ENCODE measurements around the gene BAZ1B.
"Not testable (repeated sequence)": the region's sequence is repeated elsewhere in the genome, so short reads cannot be mapped to it uniquely, and the experiment has no call there.

BAZ1B gene

GRCh38 chr7:73550093-73550492, 28.0 kb upstream of the BAZ1B start:
- not testable (repeated sequence) for H3K4me3 Mint-ChIP-seq, ATAC-seq, H3K27ac Mint-ChIP-seq, H3K27me3 Mint-ChIP-seq, DNase-seq, H3K9me3 Mint-ChIP-seq
- H3K4me1 Mint-ChIP-seq = peaks cover 49% of the 10 kb centered on the region

DNA sequence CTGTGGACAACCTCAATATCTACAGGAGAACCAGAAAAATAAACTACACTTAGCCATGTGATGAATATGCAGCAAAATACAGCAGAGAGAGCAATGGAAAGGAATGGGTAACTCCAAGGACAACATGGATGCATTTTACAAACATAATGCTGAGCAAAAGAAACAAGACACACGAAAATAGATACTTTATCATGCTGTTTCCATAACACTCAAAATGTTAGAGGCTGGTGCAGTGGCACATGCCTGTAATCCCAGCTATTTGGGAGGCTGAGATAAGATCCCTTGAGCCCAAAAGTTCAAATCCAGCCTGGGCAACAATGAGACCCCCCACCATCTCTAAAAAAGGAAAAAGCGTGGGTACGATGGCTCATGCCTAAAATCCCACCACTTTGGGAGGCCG, 27.1 kb upstream of the BAZ1B start:
- Mint-ChIP-seq H3K27me3 (no peaks in the 10 kb centered on the region), H3K4me3 (no peak overlapping the region), H3K9me3 (no peaks in the 10 kb centered on the region), H3K4me1 (peaks cover 40% of the 10 kb centered on the region), H3K27ac (peak overlapping the region in 1 of 2 donors; percentile 88)
- DNase-seq (no peak), ATAC-seq (no peak)

GRCh38 chr7:73547841-73548240, 25.7 kb upstream of the BAZ1B start:
- Mint-ChIP-seq H3K27me3 (no peaks in the 10 kb centered on the region), H3K9me3 (no peaks in the 10 kb centered on the region), H3K27ac (peak overlapping the region in 1 of 2 donors; percentile 81), H3K4me3 (no peak overlapping the region), H3K4me1 (peaks cover 40% of the 10 kb centered on the region)
- no peak for DNase-seq
- no peak for ATAC-seq

GRCh38 chr7:73544678-73545077, 22.6 kb upstream of the BAZ1B start:
- H3K4me3 Mint-ChIP-seq = no peak overlapping the region
- no peaks in the 10 kb centered on the region for H3K27me3 Mint-ChIP-seq

GRCh38 chr7:73541722-73542121, 19.6 kb upstream of the BAZ1B start:
- H3K27me3 Mint-ChIP-seq = no peaks in the 10 kb centered on the region
- ATAC-seq (no peak), DNase-seq (no peak)
- H3K4me3 Mint-ChIP-seq = no peak overlapping the region
- peak overlapping the region in 1 of 2 donors; percentile 40 for H3K27ac Mint-ChIP-seq
- no peaks in the 10 kb centered on the region for H3K9me3 Mint-ChIP-seq
- peaks cover 6% of the 10 kb centered on the region for H3K4me1 Mint-ChIP-seq

More at GRCh38 chr7:73544678-73545077, 22.6 kb upstream of the BAZ1B start:
- ATAC-seq = no peak
- H3K27ac Mint-ChIP-seq = no peak overlapping the region
- no peak for DNase-seq
- no peaks in the 10 kb centered on the region for H3K9me3 Mint-ChIP-seq
- peaks cover 34% of the 10 kb centered on the region for H3K4me1 Mint-ChIP-seq

DNA sequence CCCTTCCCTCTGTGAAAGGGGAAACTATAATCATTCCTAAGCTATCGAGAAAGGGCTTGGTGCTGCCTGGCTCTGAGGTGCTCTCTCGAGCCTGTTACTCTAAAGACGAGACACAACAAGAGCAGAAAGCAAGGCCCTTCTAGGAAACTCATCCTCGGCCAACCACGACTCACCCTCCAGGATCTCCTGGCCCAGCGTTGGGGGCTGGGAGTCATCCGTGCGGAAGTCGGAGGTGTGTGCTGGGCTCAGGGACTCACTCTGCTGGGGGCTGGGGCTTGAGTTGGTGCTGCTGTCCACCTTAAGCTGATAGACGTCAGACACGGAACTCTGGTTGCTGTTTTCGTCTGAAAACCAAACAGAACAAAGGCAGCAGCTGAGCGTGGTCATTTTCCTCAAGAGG, 17.6 kb upstream of the BAZ1B start:
- no peak for ATAC-seq
- Mint-ChIP-seq H3K27ac (peak overlapping the region in 1 of 2 donors; percentile 48), H3K27me3 (no peaks in the 10 kb centered on the region), H3K4me1 (no peaks in the 10 kb centered on the region), H3K4me3 (no peak overlapping the region), H3K9me3 (no peaks in the 10 kb centered on the region)
- DNase-seq = no peak

DNA sequence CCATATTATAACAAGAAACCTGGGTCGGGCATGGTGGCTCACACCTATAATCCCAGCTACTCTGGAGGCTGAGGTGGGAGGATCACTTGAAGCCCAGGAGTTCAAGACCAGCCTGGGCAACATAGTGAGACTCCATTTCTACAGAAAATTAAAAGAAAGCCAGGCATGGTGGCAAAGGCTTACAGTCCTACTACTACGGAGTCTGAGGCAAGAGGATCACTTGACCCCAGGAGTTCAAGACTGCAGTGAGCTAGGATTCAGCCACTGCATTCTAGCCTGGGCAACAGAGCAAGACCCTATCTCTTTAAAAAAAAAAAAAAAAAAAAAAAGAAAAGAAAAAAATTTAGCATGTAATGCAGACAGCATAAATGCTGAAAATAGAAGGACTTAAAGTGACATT, 16.4 kb upstream of the BAZ1B start:
- not testable (repeated sequence) for H3K4me3 Mint-ChIP-seq, H3K4me1 Mint-ChIP-seq, ATAC-seq, H3K27ac Mint-ChIP-seq, H3K9me3 Mint-ChIP-seq, H3K27me3 Mint-ChIP-seq, DNase-seq

DNA sequence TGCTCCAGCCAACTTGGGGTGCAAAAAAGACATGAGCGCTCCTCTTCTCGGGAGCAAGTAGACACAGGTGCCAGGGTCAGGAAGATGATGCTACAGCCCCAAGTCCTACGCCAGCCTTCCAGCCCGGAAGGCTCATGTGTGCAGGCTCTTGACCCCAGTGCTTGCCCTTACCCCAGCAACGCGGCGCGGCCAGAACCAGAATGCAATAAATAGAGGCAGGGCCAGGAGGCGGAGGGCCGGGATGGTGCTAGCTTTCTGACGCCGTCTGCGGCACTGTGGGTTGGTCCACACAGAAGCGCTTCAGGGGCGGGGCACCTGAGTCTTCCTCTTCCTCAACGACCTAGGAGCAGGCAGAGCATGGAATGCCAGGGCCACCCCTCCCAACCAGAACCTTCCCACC, 15.0 kb upstream of the BAZ1B start:
- no peak for ATAC-seq
- Mint-ChIP-seq H3K4me1 (no peaks in the 10 kb centered on the region), H3K4me3 (no peak overlapping the region), H3K27me3 (no peaks in the 10 kb centered on the region), H3K27ac (no peak overlapping the region), H3K9me3 (no peaks in the 10 kb centered on the region)
- DNase-seq = no peak

- Mint-ChIP-seq H3K9me3 (no peaks in the 10 kb centered on the region), H3K4me1 (no peaks in the 10 kb centered on the region), H3K27ac (peak overlapping the region in 1 of 2 donors; percentile 40), H3K4me3 (no peak overlapping the region), H3K27me3 (no peaks in the 10 kb centered on the region)
- DNase-seq (no peak), ATAC-seq (no peak)
Measured at GRCh38 chr7:73536479-73536878, 14.4 kb upstream of the BAZ1B start.

- H3K27me3 Mint-ChIP-seq, H3K4me1 Mint-ChIP-seq, H3K27ac Mint-ChIP-seq, H3K9me3 Mint-ChIP-seq, DNase-seq, H3K4me3 Mint-ChIP-seq, ATAC-seq: not testable (repeated sequence)
Measured at GRCh38 chr7:73535918-73536317, 13.8 kb upstream of the BAZ1B start.

- Mint-ChIP-seq H3K4me1 (no peaks in the 10 kb centered on the region), H3K27me3 (no peaks in the 10 kb centered on the region), H3K27ac (no peak overlapping the region), H3K4me3 (no peak overlapping the region), H3K9me3 (no peaks in the 10 kb centered on the region)
- DNase-seq (no peak), ATAC-seq (no peak)
Measured at GRCh38 chr7:73533742-73534141, 11.6 kb upstream of the BAZ1B start.

GRCh38 chr7:73532224-73532623, 10.1 kb upstream of the BAZ1B start:
- H3K27me3 Mint-ChIP-seq = no peaks in the 10 kb centered on the region
- H3K27ac Mint-ChIP-seq = no peak overlapping the region
- no peaks in the 10 kb centered on the region for H3K9me3 Mint-ChIP-seq
- peaks cover 12% of the 10 kb centered on the region for H3K4me1 Mint-ChIP-seq
- DNase-seq (no peak), ATAC-seq (no peak)
- no peak overlapping the region for H3K4me3 Mint-ChIP-seq

DNA sequence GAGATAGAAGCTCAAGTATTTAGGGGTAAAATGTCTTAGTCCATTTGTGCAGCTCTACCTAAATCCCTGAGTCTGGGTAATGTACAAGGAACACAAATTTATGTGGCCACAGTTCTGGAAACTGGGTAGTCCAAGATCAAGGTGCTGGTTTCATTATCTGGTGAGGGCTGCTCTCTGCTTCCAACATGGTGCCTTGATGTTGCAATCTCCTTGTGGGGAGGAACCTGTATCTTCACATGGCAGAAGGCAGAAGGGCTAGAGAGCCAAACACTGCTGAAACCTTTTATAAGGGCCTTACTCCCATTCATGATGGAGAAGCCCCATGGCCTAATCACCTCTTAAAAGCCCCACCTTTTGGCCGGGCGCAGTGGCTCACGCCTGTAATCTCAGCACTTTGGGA, 8.7 kb upstream of the BAZ1B start:
- H3K4me1 Mint-ChIP-seq = peaks cover 24% of the 10 kb centered on the region
- H3K4me3 Mint-ChIP-seq = no peak overlapping the region
- ATAC-seq (no peak), DNase-seq (no peak)
- no peaks in the 10 kb centered on the region for H3K9me3 Mint-ChIP-seq
- H3K27me3 Mint-ChIP-seq = no peaks in the 10 kb centered on the region
- no peak overlapping the region for H3K27ac Mint-ChIP-seq

- peak; percentile 6 to 23 for DNase-seq
- no peaks in the 10 kb centered on the region for H3K9me3 Mint-ChIP-seq
- H3K4me1 Mint-ChIP-seq = peaks cover 52% of the 10 kb centered on the region
- no peak for ATAC-seq
- peak overlapping the region; percentile 55 to 85 for H3K27ac Mint-ChIP-seq
- H3K27me3 Mint-ChIP-seq = no peaks in the 10 kb centered on the region
- H3K4me3 Mint-ChIP-seq = peak overlapping the region; percentile 65
Measured at GRCh38 chr7:73526896-73527821, 5.1 kb upstream of the BAZ1B start.

DNA sequence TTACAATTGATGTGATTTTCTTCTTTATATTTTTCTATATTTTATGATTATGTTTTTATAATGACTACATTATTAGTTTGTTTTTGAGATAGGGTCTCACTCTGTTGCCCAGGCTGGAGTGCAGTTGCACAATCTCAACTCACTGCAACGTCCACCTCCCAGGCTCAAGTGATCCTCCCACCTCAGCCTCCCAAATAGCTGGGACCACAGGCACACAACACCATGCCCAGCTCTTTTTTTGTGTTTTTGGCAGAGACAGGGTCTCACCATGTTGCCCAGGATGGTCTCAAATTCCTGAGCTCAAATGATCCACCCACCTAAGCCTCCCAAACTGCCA, 4.0 kb upstream of the BAZ1B start:
- H3K27me3 Mint-ChIP-seq, DNase-seq, H3K9me3 Mint-ChIP-seq, ATAC-seq: not testable (repeated sequence)
- Mint-ChIP-seq H3K4me1 (peaks cover 52% of the 10 kb centered on the region), H3K27ac (peak overlapping the region; percentile 27 to 73), H3K4me3 (peak overlapping the region; percentile 76 to 86)

GRCh38 chr7:73521636-73522104, 423 bp downstream of the BAZ1B start:
- peak overlapping the region; percentile 91 to 98 for H3K4me3 Mint-ChIP-seq
- H3K27ac Mint-ChIP-seq = peak overlapping the region; percentile 99 to 100
- ATAC-seq = peak; percentile 63
- H3K9me3 Mint-ChIP-seq = no peaks in the 10 kb centered on the region
- no peak for DNase-seq
- H3K4me1 Mint-ChIP-seq = peaks cover 70% of the 10 kb centered on the region
- H3K27me3 Mint-ChIP-seq = no peaks in the 10 kb centered on the region
